Keratinocyte (primary cell): ENCODE results near the gene CAST. TPM values are rescaled to one million over a fixed set of nuclear protein-coding genes. Genes with fewer than 3 reads are reported as not detected.

Experiments used
- DNase-seq: peaks from one replicate; pipeline ENCODE4 v3.0.0-alpha.2; 2011; ENCODE audit warnings: low read depth, missing footprints, low spot score
- FAIRE-seq: peaks from 2 replicates; lab custom pipeline; 2011; peaks lifted over from hg19 to GRCh38; lab: Jason Lieb, UNC
- H2AFZ ChIP-seq: 2 replicates; pipeline ENCODE4 v1.6.0; 2012; ENCODE audit warnings: low read length, control low read depth, inconsistent platforms; ENCODE audit not compliant: control insufficient read depth
- H3K27ac ChIP-seq: 2 replicates; pipeline ENCODE4 v1.5.1; 2011; ENCODE audit warnings: low read length; ENCODE audit not compliant: control insufficient read depth, insufficient read depth
- H3K27me3 ChIP-seq: 3 replicates; pipeline ENCODE4 v1.6.0; 2011; ENCODE audit warnings: low read length; ENCODE audit not compliant: control insufficient read depth, insufficient read depth; ENCODE audit errors: extremely low read depth
- H3K36me3 ChIP-seq, 2 experiments: 2 replicates in 1 of 2; 3 replicates in 1 of 2; pipeline ENCODE4 v1.5.1; 2011; ENCODE audit warnings: low read length in 2 of 2, mild to moderate bottlenecking in 1 of 2; ENCODE audit not compliant: control insufficient read depth in 2 of 2, insufficient read depth in 2 of 2; ENCODE audit errors: extremely low read depth in 1 of 2
- H3K4me1 ChIP-seq: 3 replicates; pipeline ENCODE4 v1.5.1; 2011; ENCODE audit warnings: low read length; ENCODE audit not compliant: control insufficient read depth, insufficient read depth; ENCODE audit errors: extremely low read depth
- H3K4me2 ChIP-seq: 3 replicates; pipeline ENCODE4 v1.6.0; 2011; ENCODE audit warnings: low read depth, low read length; ENCODE audit not compliant: control insufficient read depth, insufficient read depth; ENCODE audit errors: extremely low read depth
- H3K4me3 ChIP-seq, 3 experiments: fragments of 200-600 bp in 1 of 3; sonication (generic) in 1 of 3; 2 replicates in 2 of 3; 3 replicates in 1 of 3; pipeline ENCODE4 v1.5.1; 2011 to 2016; ENCODE audit warnings: low read length in 3 of 3, mild to moderate bottlenecking in 3 of 3, control low read depth in 2 of 3, inconsistent platforms in 1 of 3, low read depth in 1 of 3, mixed read lengths in 1 of 3, mixed run types in 1 of 3, moderate library complexity in 1 of 3; ENCODE audit not compliant: control insufficient read depth in 2 of 3, insufficient read depth in 2 of 3; ENCODE audit errors: extremely low read depth in 1 of 3
- H3K79me2 ChIP-seq: 2 replicates; pipeline ENCODE4 v1.6.0; 2012; ENCODE audit warnings: low read length; ENCODE audit not compliant: control insufficient read depth, insufficient read depth
- H3K9ac ChIP-seq: 3 replicates; pipeline ENCODE4 v1.6.0; 2011; ENCODE audit warnings: low read length; ENCODE audit not compliant: control insufficient read depth, insufficient read depth; ENCODE audit errors: extremely low read depth
- H3K9me1 ChIP-seq: 3 replicates; pipeline ENCODE4 v1.6.0; 2011; ENCODE audit warnings: low read length; ENCODE audit not compliant: control insufficient read depth, insufficient read depth; ENCODE audit errors: extremely low read depth
- H3K9me3 ChIP-seq: 2 replicates; pipeline ENCODE4 v1.5.1; 2012; ENCODE audit warnings: low read depth, low read length; ENCODE audit not compliant: control insufficient read depth
- H4K20me1 ChIP-seq: 3 replicates; pipeline ENCODE4 v1.6.0; 2011; ENCODE audit warnings: low read length; ENCODE audit not compliant: control insufficient read depth, insufficient read depth; ENCODE audit errors: extremely low read depth
- CTCF ChIP-seq, 3 experiments: IDR thresholded peaks in 1 of 3; conservative IDR thresholded peaks in 1 of 3; optimal IDR thresholded peaks in 1 of 3; 2 replicates in 2 of 3; 3 replicates in 1 of 3; pipeline versions ENCODE3 to v1.5.1; 2011; ENCODE audit warnings: low read length in 3 of 3, mild to moderate bottlenecking in 3 of 3, moderate library complexity in 2 of 3, control low read depth in 1 of 3, inconsistent platforms in 1 of 3; ENCODE audit not compliant: insufficient read depth in 2 of 3; ENCODE audit errors: extremely low read depth in 1 of 3
- EZH2 ChIP-seq: IDR thresholded peaks from one replicate; pipeline ENCODE4 v1.6.1; 2012; ENCODE audit warnings: inconsistent platforms, mild to moderate bottlenecking, low read length, moderate library complexity
- dilution Hi-C: fragments of 300-500 bp; cut with MboI; formaldehyde crosslinking; loops from one replicate; pipeline ENCODE4 v1.7.0; 2020; ENCODE audit warnings: low sequenced_read_pairs; ENCODE audit not compliant: extremely low pct_ligation_motif_present
- polyA plus RNA-seq, 5 experiments: library from polyadenylated mRNA; depleted of rRNA in 3 of 5; stranded (reverse) in 3 of 5; stranded (forward) in 1 of 5; unstranded in 1 of 5; fragments of >200 nt; gene quantifications; 1 replicate in 1 of 5; 2 replicates in 3 of 5; 3 replicates in 1 of 5; pipeline versions ENCODE4 v1.2.1 to v1.2.3, GENCODE V29; 2011 to 2012; ENCODE audit warnings: missing spikeins in 2 of 5, low read depth in 1 of 5, low replicate concordance in 1 of 5

Gene CAST
- polyA plus RNA-seq, 1 donor (not counting 4 experiments of a cell fraction or from before 2014, with no cell fraction given): 238 TPM

GRCh38 chr5:96627792-96628398 lies 34.3 kb upstream of the CAST start:
- no peaks in the 10 kb centered on the region for H3K27me3 ChIP-seq
- no peaks in the 10 kb centered on the region for H4K20me1 ChIP-seq
- DNase-seq (no peak), FAIRE-seq (no peak)
- peaks cover 52% of the 10 kb centered on the region for H3K4me1 ChIP-seq
- H3K9me3 ChIP-seq: no peaks in the 10 kb centered on the region
- dilution Hi-C loops: no loop called here
- H3K4me3 ChIP-seq: peak overlapping the region in 2 of 3 experiments; percentile 29 to 47
- peak overlapping the region; percentile 84 for H3K4me2 ChIP-seq
- TF ChIP-seq CTCF (optimal IDR thresholded peaks at IDR 0.05 in 1 of 3, IDR thresholded peaks at IDR 0.05 in 1 of 3, conservative IDR thresholded peaks at IDR 0.05 in 1 of 3; ENCODE audit: extremely low read depth in 1 of 3, insufficient read depth in 2 of 3, low read length in 3 of 3) (no peak), EZH2 (no peak)
- peak overlapping the region; percentile 24 for H2AFZ ChIP-seq
- H3K27ac ChIP-seq: peak overlapping the region; percentile 53
- no peaks in the 10 kb centered on the region for H3K9me1 ChIP-seq
- H3K36me3 ChIP-seq: no peaks in the 10 kb centered on the region
- peak overlapping the region; percentile 11 for H3K9ac ChIP-seq
- H3K79me2 ChIP-seq: no peaks in the 10 kb centered on the region

GRCh38 chr5:96628406-96628805 lies 33.8 kb upstream of the CAST start:
- TF ChIP-seq EZH2: no peak
- no peak for TF ChIP-seq CTCF (optimal IDR thresholded peaks at IDR 0.05 in 1 of 3, IDR thresholded peaks at IDR 0.05 in 1 of 3, conservative IDR thresholded peaks at IDR 0.05 in 1 of 3; ENCODE audit: extremely low read depth in 1 of 3, insufficient read depth in 2 of 3, low read length in 3 of 3)
- FAIRE-seq (no peak), DNase-seq (no peak)
- peak overlapping the region; percentile 84 for H3K4me2 ChIP-seq
- no peaks in the 10 kb centered on the region for H3K27me3 ChIP-seq
- no peaks in the 10 kb centered on the region for H3K79me2 ChIP-seq
- peak overlapping the region; percentile 15 for H3K27ac ChIP-seq
- no peaks in the 10 kb centered on the region for H3K36me3 ChIP-seq
- no peaks in the 10 kb centered on the region for H4K20me1 ChIP-seq
- H3K4me1 ChIP-seq: peaks cover 52% of the 10 kb centered on the region
- peak overlapping the region; percentile 28 for H2AFZ ChIP-seq
- no peak overlapping the region for H3K4me3 ChIP-seq
- no peaks in the 10 kb centered on the region for H3K9me3 ChIP-seq
- H3K9me1 ChIP-seq: no peaks in the 10 kb centered on the region
- H3K9ac ChIP-seq: no peak overlapping the region
- dilution Hi-C loops: no loop called here
